AG10803 (cell line): Measurements from ENCODE around the gene PRTFDC1.

Source experiments
- DNase-seq: peaks from one replicate; pipeline ENCODE4 v3.0.0; 2010; ENCODE audit warnings: low read depth
- H3K4me3 ChIP-seq: 2 replicates; pipeline ENCODE4 v1.5.1; 2011; ENCODE audit warnings: mild to moderate bottlenecking, low read length, control low read depth
- CTCF ChIP-seq: conservative IDR thresholded peaks from 2 replicates; pipeline ENCODE4 v1.5.1; 2011; ENCODE audit warnings: mild to moderate bottlenecking, low read length, control low read depth, inconsistent platforms

The PRTFDC1 gene

GRCh38 chr10:24912215-24912614 lies 40.2 kb downstream of the PRTFDC1 start:
- peak; percentile 19 for DNase-seq
- no peak for TF ChIP-seq CTCF

GRCh38 chr10:24911029-24911428 lies 41.4 kb downstream of the PRTFDC1 start:
- no peak for DNase-seq
- no peak overlapping the region for H3K4me3 ChIP-seq
- TF ChIP-seq CTCF = no peak

More at GRCh38 chr10:24912215-24912614, 40.2 kb downstream of the PRTFDC1 start:
- H3K4me3 ChIP-seq = no peak overlapping the region

GRCh38 chr10:24910574-24910973 lies 41.8 kb downstream of the PRTFDC1 start:
- TF ChIP-seq CTCF = no peak
- H3K4me3 ChIP-seq = no peak overlapping the region
- DNase-seq = no peak

GRCh38 chr10:24908793-24909423 lies 43.5 kb downstream of the PRTFDC1 start:
- TF ChIP-seq CTCF = no peak
- DNase-seq = peak; percentile 61
- H3K4me3 ChIP-seq = no peak overlapping the region

- no peak overlapping the region for H3K4me3 ChIP-seq
- DNase-seq = no peak
- TF ChIP-seq CTCF = no peak
Measured at GRCh38 chr10:24907956-24908355, 44.5 kb downstream of the PRTFDC1 start.

GRCh38 chr10:24906372-24906771 lies 46.0 kb downstream of the PRTFDC1 start:
- no peak overlapping the region for H3K4me3 ChIP-seq
- DNase-seq = no peak
- no peak for TF ChIP-seq CTCF

GRCh38 chr10:24904824-24905223 lies 47.6 kb downstream of the PRTFDC1 start:
- no peak for TF ChIP-seq CTCF
- H3K4me3 ChIP-seq = no peak overlapping the region
- no peak for DNase-seq
